NCI-H2029 (cell line): ENCODE results near the gene NTN4.
"Not testable (repeated sequence)": the region's sequence is repeated elsewhere in the genome, so short reads cannot be mapped to it uniquely, and the experiment has no call there.

Experiments used
- DNase-seq: peaks from one replicate; lab custom pipeline; 2025; lab: John Stamatoyannopoulos, UW

The NTN4 gene

GRCh38 chr12:95790033-95790916 is at the start of gene NTN4:
Gene NTN4 (minus strand): TSS chr12:95790764. CDS start chr12:95790309, 455 bp downstream.
- peak; percentile 34 for DNase-seq

GRCh38 chr12:95838125-95838524 is 47.6 kb upstream of the NTN4 start:
- peak; percentile 67 for DNase-seq

DNA sequence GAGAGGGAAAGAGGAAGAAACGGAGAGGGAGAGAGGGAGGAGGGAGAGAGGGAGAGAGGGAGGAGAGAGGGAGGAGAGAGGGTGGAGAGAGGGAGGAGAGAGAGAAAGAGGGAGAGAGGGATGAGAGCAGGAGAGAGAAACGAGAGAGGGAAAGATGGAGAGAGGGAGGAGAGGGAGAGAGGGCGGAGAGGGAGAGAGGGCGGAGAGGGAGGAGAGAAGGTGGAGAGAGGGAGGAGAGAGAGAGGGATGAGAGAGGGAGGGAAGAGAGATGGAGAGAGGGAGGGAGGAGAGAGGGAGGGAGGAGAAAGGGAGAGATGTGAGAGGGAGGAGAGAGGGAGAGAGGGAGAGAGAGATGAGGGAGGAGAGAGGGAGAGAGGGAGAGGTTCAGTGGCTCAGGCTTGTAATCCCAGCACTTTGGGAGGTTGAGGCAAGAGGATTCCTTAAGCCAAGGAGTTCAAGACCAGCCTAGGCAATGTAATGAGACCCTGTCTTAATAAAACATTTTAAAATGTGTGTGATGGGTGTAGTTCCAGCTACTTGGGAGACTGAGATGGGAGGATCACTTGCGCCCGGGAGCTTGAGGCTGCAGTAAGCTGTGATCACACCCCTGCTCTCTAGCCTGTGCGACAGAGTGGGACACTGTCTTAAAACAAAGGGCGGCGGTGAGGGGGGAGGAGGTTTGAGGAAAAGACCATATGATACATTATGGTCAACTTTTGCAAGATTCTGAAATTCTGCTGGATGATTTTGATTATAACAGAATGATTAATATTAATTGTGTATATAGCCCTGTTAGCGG is 46.9 kb upstream of the NTN4 start:
- DNase-seq: no peak

GRCh38 chr12:95836630-95837239 is 46.2 kb upstream of the NTN4 start:
- DNase-seq: peak; percentile 67

GRCh38 chr12:95836185-95836609 is 45.6 kb upstream of the NTN4 start:
- DNase-seq: peak; percentile 79

- peak; percentile 36 for DNase-seq
Observed at GRCh38 chr12:95834572-95834971, 44.0 kb upstream of the NTN4 start.

DNA sequence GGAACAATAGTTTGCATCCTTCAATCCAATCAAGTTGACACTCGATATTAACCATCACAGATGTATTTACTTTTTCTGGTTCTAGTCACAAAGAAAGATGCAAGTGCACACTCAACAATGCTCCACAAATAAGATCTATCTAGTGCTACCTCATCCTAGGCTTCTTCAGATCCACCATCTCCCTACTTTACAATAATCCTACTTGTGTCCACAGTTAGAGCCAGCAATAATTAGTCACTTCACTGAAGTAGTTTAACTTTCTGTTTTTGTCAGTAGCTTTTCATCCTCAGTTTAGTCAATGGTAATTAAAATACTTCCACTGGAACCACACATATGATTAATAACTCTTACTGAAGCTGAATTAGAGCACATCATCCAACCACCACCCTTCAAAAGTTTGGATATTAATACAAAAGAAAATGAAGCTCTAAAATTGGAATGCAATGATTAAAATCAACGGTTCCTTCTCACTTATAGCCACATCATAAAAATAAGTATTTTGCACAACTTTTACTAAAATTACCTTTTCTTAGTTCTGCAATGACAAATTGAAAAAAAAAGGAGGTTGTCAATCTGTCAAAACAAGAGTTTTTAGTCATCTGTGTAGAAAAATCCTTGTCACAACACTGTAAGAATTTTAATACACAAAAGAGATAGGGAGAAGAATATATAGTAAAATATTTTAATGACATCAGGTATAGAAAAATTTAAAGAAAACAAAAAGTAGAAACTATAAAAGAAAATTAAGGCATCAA is 39.9 kb upstream of the NTN4 start:
- DNase-seq: no peak

DNA sequence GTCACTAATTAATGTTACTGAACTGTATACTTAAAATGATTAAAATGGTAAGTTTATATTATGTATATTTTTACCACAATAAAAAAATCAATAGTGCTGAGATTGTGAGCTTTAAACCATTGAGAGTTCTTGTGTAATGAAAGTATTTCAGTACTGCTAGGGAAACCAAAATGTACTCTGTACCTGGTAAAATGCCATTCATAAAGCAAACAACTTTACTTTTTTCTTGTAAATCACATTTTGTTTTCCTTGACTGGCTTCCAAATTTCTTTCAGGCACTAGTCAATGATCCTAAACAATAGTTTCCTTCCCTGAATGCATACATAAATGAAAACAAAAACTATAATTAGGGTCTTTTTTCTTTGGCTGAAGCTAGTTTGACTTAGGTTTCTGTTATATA is 38.8 kb upstream of the NTN4 start:
- DNase-seq: no peak

DNA sequence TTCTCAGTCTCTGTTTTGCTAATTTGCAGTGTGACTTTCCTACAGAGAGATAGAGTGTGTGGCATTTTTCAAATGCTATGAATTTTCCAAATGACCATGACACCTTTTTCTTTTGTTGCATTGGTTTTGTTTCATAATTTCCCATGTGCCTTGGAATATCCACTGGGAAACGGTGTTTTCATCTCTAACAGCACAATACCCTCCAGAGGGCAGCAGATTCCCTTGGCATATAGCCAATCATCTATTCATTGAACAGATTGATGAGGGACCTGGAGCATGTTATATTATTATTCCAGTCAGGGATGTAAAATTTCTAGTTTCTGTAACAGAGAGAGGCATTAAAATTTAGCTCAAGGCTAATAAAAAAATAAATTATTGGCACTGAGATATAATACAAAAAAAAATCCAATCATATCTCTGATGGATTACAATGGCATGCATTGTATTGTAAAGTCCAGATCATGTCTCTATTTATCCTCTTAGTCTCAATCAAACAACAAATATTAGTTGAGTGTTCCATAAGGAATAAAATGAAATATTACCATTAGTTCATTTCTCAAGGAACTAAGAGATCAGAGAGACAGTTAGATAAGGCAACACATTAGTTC is 29.6 kb upstream of the NTN4 start:
- DNase-seq: peak; percentile 47

DNA sequence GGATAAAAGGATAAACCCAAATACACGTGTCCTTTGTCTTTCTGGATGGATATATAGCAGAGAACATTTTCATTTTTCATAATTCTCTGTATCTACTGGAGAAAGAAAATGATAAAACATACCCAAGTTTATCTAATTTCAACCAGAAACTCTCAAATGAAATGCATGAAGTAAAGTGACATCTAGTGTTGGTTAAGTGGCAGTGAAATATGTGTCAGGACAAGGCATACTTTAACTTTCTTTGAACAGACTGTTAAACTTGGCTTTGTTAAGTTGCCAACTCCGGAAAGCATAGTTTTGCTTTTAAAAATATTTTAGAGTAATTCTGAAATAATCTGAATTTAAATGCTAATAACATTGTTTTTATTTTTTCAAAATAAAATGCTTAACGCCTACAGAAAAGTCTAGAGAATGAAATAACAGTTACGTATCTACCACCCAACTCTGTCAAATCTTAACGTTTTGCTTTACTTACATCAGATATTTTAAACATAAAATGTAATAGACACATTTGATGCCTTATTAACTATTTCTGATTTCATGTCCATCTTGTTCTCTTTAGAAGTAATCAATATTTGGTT is 25.2 kb upstream of the NTN4 start:
- DNase-seq: peak; percentile 2

GRCh38 chr12:95812155-95812554 is 21.6 kb upstream of the NTN4 start:
- DNase-seq: not testable (repeated sequence)

- no peak for DNase-seq
Observed at GRCh38 chr12:95810411-95810810, 19.8 kb upstream of the NTN4 start.

DNA sequence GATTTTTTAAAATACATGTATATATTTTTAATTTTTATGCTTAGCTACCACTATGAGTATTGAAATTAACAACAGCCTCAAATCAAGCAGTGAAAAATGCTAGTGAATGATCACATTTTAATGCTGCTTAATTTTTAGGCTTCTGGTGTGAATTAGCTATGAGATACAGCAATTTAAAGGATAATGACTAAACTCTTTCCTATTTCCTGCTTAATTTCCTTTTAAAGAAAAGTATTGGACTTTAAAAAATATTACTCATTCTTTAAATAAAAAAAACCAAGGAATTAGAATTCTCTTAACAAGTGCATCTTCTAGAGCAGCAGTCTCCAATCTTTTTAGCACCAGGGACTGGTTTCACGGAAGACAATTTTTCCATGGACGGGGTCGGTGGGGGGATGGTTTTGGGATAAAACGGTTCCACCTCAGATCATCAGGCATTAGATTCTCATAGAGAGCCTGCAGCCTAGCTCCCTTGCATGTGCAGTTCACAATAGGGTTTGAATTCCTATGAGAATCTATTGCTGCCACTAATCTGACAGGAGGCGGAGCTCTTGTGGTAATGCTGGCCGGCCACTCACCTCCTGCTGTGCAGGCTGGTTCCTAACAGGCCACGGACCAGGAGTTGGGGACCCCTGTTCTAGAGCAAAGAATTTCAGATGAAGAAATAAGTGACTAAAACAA is 18.6 kb upstream of the NTN4 start:
- no peak for DNase-seq

DNA sequence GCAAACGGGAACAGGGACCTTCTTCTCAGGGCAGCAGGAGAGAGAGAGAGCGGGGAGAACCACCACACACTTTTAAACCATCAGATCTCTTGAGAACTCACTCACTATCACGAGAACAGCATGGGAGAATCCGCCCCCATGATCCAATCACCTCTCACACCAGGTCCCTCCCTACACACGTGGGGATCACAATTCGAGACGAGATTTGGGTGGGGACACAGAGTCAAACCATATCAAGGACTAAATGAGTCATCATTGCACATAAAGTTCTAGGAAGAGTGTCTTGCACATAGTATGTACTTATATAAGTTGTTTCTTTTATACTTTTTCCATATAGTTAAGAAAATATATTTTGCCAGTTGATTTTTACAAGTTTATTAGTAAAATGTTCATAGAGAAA is 17.6 kb upstream of the NTN4 start:
- no peak for DNase-seq

DNA sequence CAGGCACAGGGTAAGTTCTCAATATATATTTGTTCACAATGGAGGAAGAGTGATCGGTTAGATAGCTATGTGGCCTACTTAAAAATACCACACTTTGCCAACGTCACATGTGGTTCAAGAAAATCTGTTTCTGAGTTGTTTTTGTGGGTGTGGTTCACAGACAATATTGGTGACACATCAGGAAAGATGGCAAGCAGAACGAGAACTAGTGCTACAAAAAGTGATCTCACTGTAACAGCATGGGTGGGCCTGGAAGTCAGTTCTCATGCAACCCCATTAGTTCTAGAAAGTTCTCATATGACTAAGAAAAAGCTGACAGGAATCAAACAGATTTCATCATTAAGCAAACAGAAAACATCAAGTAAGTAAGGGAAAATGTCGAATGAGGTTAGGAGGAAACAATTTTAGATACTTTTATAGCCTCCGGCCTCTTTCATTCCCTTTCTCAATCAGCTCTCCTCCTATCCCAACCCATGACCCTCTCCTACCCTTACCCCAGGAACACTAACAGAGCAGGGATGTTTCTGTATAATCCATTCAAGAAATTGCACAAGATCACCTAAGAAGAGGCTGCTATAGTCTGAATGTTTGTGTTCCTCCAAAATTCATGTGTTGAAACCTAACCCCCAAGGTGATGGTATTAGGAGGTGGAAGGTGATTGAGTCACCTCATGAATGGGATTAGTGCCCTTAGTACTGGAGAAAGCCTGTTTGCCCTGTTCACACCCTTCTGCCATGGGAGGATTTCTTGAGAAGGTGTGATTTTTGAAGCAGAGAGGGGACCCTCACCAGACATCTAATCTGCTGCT is 15.5 kb upstream of the NTN4 start:
- DNase-seq: no peak

- no peak for DNase-seq
Observed at GRCh38 chr12:95804291-95804690, 13.7 kb upstream of the NTN4 start.

- no peak for DNase-seq
Observed at GRCh38 chr12:95803817-95804216, 13.3 kb upstream of the NTN4 start.

- DNase-seq: no peak
Observed at GRCh38 chr12:95802482-95803270, 12.1 kb upstream of the NTN4 start.

DNA sequence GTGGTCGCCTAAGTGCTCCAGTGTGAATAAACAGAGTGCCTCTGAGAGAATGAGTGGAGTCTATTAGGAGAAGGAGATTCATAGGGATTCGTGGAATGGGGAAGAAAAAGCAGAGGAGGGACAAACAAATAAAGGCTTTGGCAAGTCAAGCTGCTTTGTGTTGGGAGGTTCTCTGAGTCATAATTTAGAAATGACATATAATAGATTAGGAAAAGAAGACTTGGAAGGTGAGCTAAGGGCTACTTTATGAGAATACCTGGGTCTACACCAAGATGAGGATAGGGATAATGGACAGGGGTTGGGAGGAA is 6.4 kb upstream of the NTN4 start:
- DNase-seq: no peak
